NB4 (cell line): ENCODE data around the gene CDKN2A.

ENCODE experiments used
- POLR2A ChIP-seq: IDR thresholded peaks from 2 replicates; pipeline ENCODE4 v1.6.1; 2011; ENCODE audit warnings: mild to moderate bottlenecking; ENCODE audit not compliant: insufficient read length; ENCODE audit errors: extremely low read depth
- TF ChIP-seq, protein P1 (sequence below): IDR thresholded peaks from one replicate; pipeline ENCODE4 v1.5.1; 2012; ENCODE audit warnings: low read depth, low read length

DNA sequence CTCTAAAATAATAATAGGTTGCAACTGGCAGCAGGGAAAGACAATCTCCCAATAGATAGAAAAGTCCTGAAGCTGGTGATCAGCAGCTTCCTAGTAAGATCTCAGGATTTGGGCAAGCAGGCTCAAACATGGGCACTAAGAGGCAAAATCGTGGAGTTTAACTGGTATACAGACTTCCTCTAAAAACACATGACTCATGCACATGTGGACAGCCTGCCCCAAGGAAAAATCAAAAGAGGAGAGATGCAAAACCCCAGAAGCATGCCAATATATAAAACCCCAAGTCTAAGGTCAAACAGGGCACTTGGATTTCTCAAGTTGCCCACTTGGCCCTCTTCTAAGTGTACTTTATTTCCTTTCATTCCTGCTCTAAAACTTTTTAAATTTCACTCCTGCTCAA lies 62.8 kb downstream of the CDKN2A start:
- TF ChIP-seq, protein P1, sequence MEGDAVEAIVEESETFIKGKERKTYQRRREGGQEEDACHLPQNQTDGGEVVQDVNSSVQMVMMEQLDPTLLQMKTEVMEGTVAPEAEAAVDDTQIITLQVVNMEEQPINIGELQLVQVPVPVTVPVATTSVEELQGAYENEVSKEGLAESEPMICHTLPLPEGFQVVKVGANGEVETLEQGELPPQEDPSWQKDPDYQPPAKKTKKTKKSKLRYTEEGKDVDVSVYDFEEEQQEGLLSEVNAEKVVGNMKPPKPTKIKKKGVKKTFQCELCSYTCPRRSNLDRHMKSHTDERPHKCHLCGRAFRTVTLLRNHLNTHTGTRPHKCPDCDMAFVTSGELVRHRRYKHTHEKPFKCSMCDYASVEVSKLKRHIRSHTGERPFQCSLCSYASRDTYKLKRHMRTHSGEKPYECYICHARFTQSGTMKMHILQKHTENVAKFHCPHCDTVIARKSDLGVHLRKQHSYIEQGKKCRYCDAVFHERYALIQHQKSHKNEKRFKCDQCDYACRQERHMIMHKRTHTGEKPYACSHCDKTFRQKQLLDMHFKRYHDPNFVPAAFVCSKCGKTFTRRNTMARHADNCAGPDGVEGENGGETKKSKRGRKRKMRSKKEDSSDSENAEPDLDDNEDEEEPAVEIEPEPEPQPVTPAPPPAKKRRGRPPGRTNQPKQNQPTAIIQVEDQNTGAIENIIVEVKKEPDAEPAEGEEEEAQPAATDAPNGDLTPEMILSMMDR, result no peak
- no peak for TF ChIP-seq POLR2A
